ENCODE data around the gene TERT. TPM values are rescaled to one million over a fixed set of nuclear protein-coding genes. Genes with fewer than 3 reads are reported as not detected.

Gene TERT
- total and polyA plus RNA-seq, 2 of the 8 experiments (the other 6 are each of a cell fraction or from before 2014, with no cell fraction given): 13.1 to 23.1 TPM

- Histone ChIP-seq H3K56ac (replicated peaks; ENCODE audit: insufficient read length, low read depth, low read length) (no peak overlapping the region), H3K4me2 (ENCODE audit: insufficient read depth in 1 of 2, low read depth in 2 of 2, low read length in 2 of 2) (no peak overlapping the region), H3K4ac (replicated peaks; ENCODE audit: insufficient read length, low read depth, low read length) (no peak overlapping the region), H3K27me3 (replicated peaks in 1 of 4; ENCODE audit: control insufficient read depth in 3 of 4, extremely low read depth in 1 of 4, insufficient read depth in 3 of 4, low read length in 3 of 4) (no peaks in the 10 kb centered on the region), H3K23me2 (ENCODE audit: low read depth, low read length) (no peaks in the 10 kb centered on the region), H4K5ac (ENCODE audit: insufficient read length, low read depth, low read length) (no peak overlapping the region), H3K9me3 (ENCODE audit: insufficient read depth in 2 of 2, low read depth in 1 of 2, low read length in 1 of 2) (no peaks in the 10 kb centered on the region), H3K4me3 (ENCODE audit: extremely low read depth in 1 of 4, insufficient read depth in 2 of 4, low read depth in 3 of 4, low read length in 4 of 4) (no peak overlapping the region), H2BK5ac (ENCODE audit: low read depth, low read length) (no peak overlapping the region), H3K27ac (ENCODE audit: low read depth, low read length) (no peak overlapping the region), H3K79me1 (ENCODE audit: low read depth, low read length) (peaks cover 7% of the 10 kb centered on the region; the same call in 1 of the 2 replicates), H4K8ac (ENCODE audit: extremely low read depth, insufficient read depth, low read length) (no peak overlapping the region), H3K4me1 (replicated peaks in 1 of 4; ENCODE audit: control insufficient read depth in 3 of 4, insufficient read depth in 4 of 4, low read length in 3 of 4) (no peaks in the 10 kb centered on the region), H2BK12ac (ENCODE audit: low read depth, low read length) (no peak overlapping the region), H4K91ac (replicated peaks; ENCODE audit: insufficient read length, low read length) (no peak overlapping the region), H2BK15ac (ENCODE audit: low read length) (no peak overlapping the region), H2AK5ac (ENCODE audit: low read depth, low read length) (no peak overlapping the region), H3K14ac (ENCODE audit: insufficient read length) (no peak overlapping the region), H4K20me1 (replicated peaks in 1 of 2; ENCODE audit: control insufficient read depth in 1 of 2, insufficient read depth in 2 of 2, low read length in 2 of 2) (peaks cover 10 to 29% of the 10 kb centered on the region in 2 experiments), H2BK120ac (replicated peaks; ENCODE audit: low read depth, low read length) (no peak overlapping the region), H3K23ac (ENCODE audit: insufficient read length) (no peak overlapping the region), H3K9ac (replicated peaks in 1 of 4; ENCODE audit: extremely low read depth in 1 of 4, low read depth in 3 of 4, low read length in 3 of 4) (no peak overlapping the region), H3K36me3 (ENCODE audit: control insufficient read depth in 2 of 4, insufficient read depth in 4 of 4, low read length in 3 of 4) (peaks cover 30 to 73% (median 63%) of the 10 kb centered on the region in 4 experiments; a peak in 7 of 8 replicates), H3K18ac (ENCODE audit: extremely low read depth, low read length) (no peak overlapping the region), H2BK20ac (ENCODE audit: low read length) (no peak overlapping the region), H3K79me2 (ENCODE audit: control insufficient read depth in 1 of 2, insufficient read depth in 2 of 2, low read length in 2 of 2) (no peaks in the 10 kb centered on the region), H2AFZ (ENCODE audit: low read length) (no peak overlapping the region)
- 97% methylated on average over 19 of the region's 19 CpGs; no CpG with 5 or more reads in 1 of the 2 experiments for WGBS, 2 experiments (ENCODE audit: extremely low coverage in 1 of 2, insufficient coverage in 1 of 2, insufficient read length in 1 of 2, insufficient replicate concordance in 2 of 2, low coverage in 1 of 2, low lambda C conversion rate in 2 of 2, missing lambda C conversion rate in 1 of 2)
- ChIA-PET CTCF (ENCODE audit: partially characterized antibody) (interaction anchor here (1.1 kb wide), 1 partner anchor 12 kb away, joined by 3 read pairs; no protein-coding TSS in a partner anchor), POLR2A (ENCODE audit: partially characterized antibody) (interaction anchor here (0.7 to 1.8 kb wide), 2 partner anchors 12 to 17 kb away, joined by 3 to 6 read pairs; no protein-coding TSS in a partner anchor)
- DNase-seq (ENCODE audit: low read depth in 1 of 2, low spot score in 2 of 2) (no peak), FAIRE-seq (no peak)
- TF ChIP-seq GABPA (IDR thresholded peaks at IDR 0.05; ENCODE audit: borderline replicate concordance, insufficient read depth, low read length) (no peak), CBX8 (IDR thresholded peaks at IDR 0.05; ENCODE audit: borderline replicate concordance, low read depth, low read length) (no peak), CHD2 (IDR thresholded peaks at IDR 0.05; ENCODE audit: low read length) (no peak), CHD1 (IDR thresholded peaks at IDR 0.05; ENCODE audit: low read depth, low read length) (no peak), TBP (IDR thresholded peaks at IDR 0.05; ENCODE audit: low read depth, low read length) (no peak), CREB1 (IDR thresholded peaks at IDR 0.05) (no peak), KDM4A (IDR thresholded peaks at IDR 0.05; ENCODE audit: low read depth, low read length, severe bottlenecking) (no peak)
Observed at GRCh38 chr5:1335540-1336095, 40.8 kb upstream of the TERT start.
